ENCODE measurements around the gene XKR7. TPM values are rescaled to one million over a fixed set of nuclear protein-coding genes. Genes with fewer than 3 reads are reported as not detected.
A peak's percentile ranks its signal among the peaks of the same experiment; 100 is the strongest.

The XKR7 gene
- total RNA-seq, 6 experiments from 2014 or later: not detected

- Histone ChIP-seq H3K36me3 (peaks cover 0 to under 1% (median 0%) of the 10 kb centered on the region in 4 donors), H3K27ac (no peak overlapping the region), H3K9me3 (no peaks in the 10 kb centered on the region), H3K4me3 (no peak overlapping the region), H3K27me3 (no peaks in the 10 kb centered on the region), H3K4me1 (no peaks in the 10 kb centered on the region)
- DNase-seq (no peak), ATAC-seq (no peak)
- TF ChIP-seq CTCF (IDR thresholded peaks at IDR 0.05): no peak
- TF ChIP-seq POLR2A (IDR thresholded peaks at IDR 0.05): no peak
- WGBS (ENCODE audit: insufficient coverage, low coverage, low lambda C conversion rate, missing lambda C conversion rate): 80% methylated on average over 2 of the region's 2 CpGs
- intact Hi-C loops (cut with DNase I): no loop called here
Measured at GRCh38 chr20:31939661-31940060, 28.3 kb upstream of the XKR7 start.

GRCh38 chr20:31943052-31943471 is 24.9 kb upstream of the XKR7 start:
- Histone ChIP-seq H3K9me3 (no peaks in the 10 kb centered on the region), H3K27ac (no peak overlapping the region), H3K36me3 (peaks cover 0 to 32% (median 20%) of the 10 kb centered on the region in 4 donors), H3K4me3 (no peak overlapping the region), H3K27me3 (no peaks in the 10 kb centered on the region), H3K4me1 (no peaks in the 10 kb centered on the region)
- DNase-seq: no peak
- no peak for TF ChIP-seq CTCF (IDR thresholded peaks at IDR 0.05)
- TF ChIP-seq POLR2A (IDR thresholded peaks at IDR 0.05): no peak
- intact Hi-C loops (cut with DNase I): no loop called here
- ATAC-seq: peak in 1 of 4 donors; percentile 13
- 0% methylated on average over 1 of the region's 2 CpGs for WGBS (ENCODE audit: insufficient coverage, low coverage, low lambda C conversion rate, missing lambda C conversion rate)

- no peaks in the 10 kb centered on the region for H3K27me3 ChIP-seq
- ATAC-seq: no peak
- no peaks in the 10 kb centered on the region for H3K9me3 ChIP-seq
- DNase-seq: no peak
- peaks cover 0 to 3% (median 0%) of the 10 kb centered on the region in 4 donors for H3K4me1 ChIP-seq
- no peak overlapping the region for H3K4me3 ChIP-seq
- TF ChIP-seq POLR2A (IDR thresholded peaks at IDR 0.05) (no peak), CTCF (IDR thresholded peaks at IDR 0.05) (no peak)
- no peak overlapping the region for H3K27ac ChIP-seq
- intact Hi-C loops (cut with DNase I): no loop called here
- peaks cover 4 to 40% (median 26%) of the 10 kb centered on the region in 4 donors for H3K36me3 ChIP-seq
- 77% methylated on average over 2 of the region's 4 CpGs for WGBS (ENCODE audit: insufficient coverage, low coverage, low lambda C conversion rate, missing lambda C conversion rate)
Measured at GRCh38 chr20:31945319-31945718, 22.6 kb upstream of the XKR7 start.

- intact Hi-C loops (cut with DNase I): no loop called here
- no peaks in the 10 kb centered on the region for H3K9me3 ChIP-seq
- no peak for DNase-seq
- H3K4me1 ChIP-seq: peaks cover 0 to 7% (median 2%) of the 10 kb centered on the region in 4 donors
- H3K27ac ChIP-seq: no peak overlapping the region
- H3K36me3 ChIP-seq: peaks cover 4 to 40% (median 26%) of the 10 kb centered on the region in 4 donors
- H3K4me3 ChIP-seq: no peak overlapping the region
- no peaks in the 10 kb centered on the region for H3K27me3 ChIP-seq
- no peak for ATAC-seq
- TF ChIP-seq CTCF (IDR thresholded peaks at IDR 0.05) (no peak), POLR2A (IDR thresholded peaks at IDR 0.05) (no peak)
- WGBS (ENCODE audit: insufficient coverage, low coverage, low lambda C conversion rate, missing lambda C conversion rate): no CpG with 5 or more reads among the region's 6 CpGs
Measured at GRCh38 chr20:31945785-31946184, 22.2 kb upstream of the XKR7 start.

GRCh38 chr20:31948008-31948407 is 19.9 kb upstream of the XKR7 start:
- no peak for TF ChIP-seq CTCF (IDR thresholded peaks at IDR 0.05)
- TF ChIP-seq POLR2A (IDR thresholded peaks at IDR 0.05): no peak
- Histone ChIP-seq H3K36me3 (peaks cover 4 to 40% (median 26%) of the 10 kb centered on the region in 4 donors), H3K9me3 (no peaks in the 10 kb centered on the region), H3K4me3 (no peak overlapping the region), H3K27me3 (no peaks in the 10 kb centered on the region), H3K27ac (no peak overlapping the region), H3K4me1 (peaks cover 0 to 11% (median 3%) of the 10 kb centered on the region in 4 donors)
- intact Hi-C loops (cut with DNase I): no loop called here
- DNase-seq (no peak), ATAC-seq (no peak)
- WGBS (ENCODE audit: insufficient coverage, low coverage, low lambda C conversion rate, missing lambda C conversion rate): no CpG with 5 or more reads among the region's 2 CpGs

Data from right lobe of liver (tissue), 6 donors.